HG02610 (cell line): ENCODE results near the gene HSD17B14.
"Not testable (repeated sequence)": the region's sequence is repeated elsewhere in the genome, so short reads cannot be mapped to it uniquely, and the experiment has no call there.

ENCODE experiments used
- ATAC-seq: cut with Tn5 transposase; IDR thresholded peaks from one replicate; pipeline ENCODE4 v1.9.1; 2021; ENCODE audit warnings: mild to moderate bottlenecking, moderate library complexity; ENCODE audit not compliant: unreplicated experiment

Gene HSD17B14

GRCh38 chr19:48768171-48768753, 68.0 kb downstream of the HSD17B14 start:
- not testable (repeated sequence) for ATAC-seq

GRCh38 chr19:48765816-48766215, 70.5 kb downstream of the HSD17B14 start:
- ATAC-seq = not testable (repeated sequence)
